A673 (cell line): Measurements from ENCODE around the gene PCDHGA9.

Experiments used
- CTCF ChIP-seq: fragments of 300-800, 200-600 bp; sonication (generic); conservative IDR thresholded peaks from 2 replicates; pipeline ENCODE4 v1.5.1; 2017; ENCODE audit warnings: low read depth, mild to moderate bottlenecking, antibody characterized with exemption, low read length, moderate library complexity, mixed read lengths
- EZH2 ChIP-seq: fragments of 200-600 bp; sonication (generic); IDR thresholded peaks from 2 replicates; pipeline ENCODE4 v1.6.1; 2017; ENCODE audit warnings: borderline replicate concordance, low read depth, mild to moderate bottlenecking, mixed read lengths, antibody characterized with exemption, low read length; ENCODE audit not compliant: poor library complexity, severe bottlenecking

GRCh38 chr5:141440341-141440740 lies 37.8 kb downstream of the PCDHGA9 start:
- no peak for TF ChIP-seq CTCF
- no peak for TF ChIP-seq EZH2
